HG03520 (cell line): ENCODE data around the gene IDUA.

Source experiments
- ATAC-seq: cut with Tn5 transposase; IDR thresholded peaks from one replicate; pipeline ENCODE4 v1.9.1; 2021; ENCODE audit warnings: mild to moderate bottlenecking, moderate library complexity; ENCODE audit not compliant: unreplicated experiment

IDUA gene

DNA sequence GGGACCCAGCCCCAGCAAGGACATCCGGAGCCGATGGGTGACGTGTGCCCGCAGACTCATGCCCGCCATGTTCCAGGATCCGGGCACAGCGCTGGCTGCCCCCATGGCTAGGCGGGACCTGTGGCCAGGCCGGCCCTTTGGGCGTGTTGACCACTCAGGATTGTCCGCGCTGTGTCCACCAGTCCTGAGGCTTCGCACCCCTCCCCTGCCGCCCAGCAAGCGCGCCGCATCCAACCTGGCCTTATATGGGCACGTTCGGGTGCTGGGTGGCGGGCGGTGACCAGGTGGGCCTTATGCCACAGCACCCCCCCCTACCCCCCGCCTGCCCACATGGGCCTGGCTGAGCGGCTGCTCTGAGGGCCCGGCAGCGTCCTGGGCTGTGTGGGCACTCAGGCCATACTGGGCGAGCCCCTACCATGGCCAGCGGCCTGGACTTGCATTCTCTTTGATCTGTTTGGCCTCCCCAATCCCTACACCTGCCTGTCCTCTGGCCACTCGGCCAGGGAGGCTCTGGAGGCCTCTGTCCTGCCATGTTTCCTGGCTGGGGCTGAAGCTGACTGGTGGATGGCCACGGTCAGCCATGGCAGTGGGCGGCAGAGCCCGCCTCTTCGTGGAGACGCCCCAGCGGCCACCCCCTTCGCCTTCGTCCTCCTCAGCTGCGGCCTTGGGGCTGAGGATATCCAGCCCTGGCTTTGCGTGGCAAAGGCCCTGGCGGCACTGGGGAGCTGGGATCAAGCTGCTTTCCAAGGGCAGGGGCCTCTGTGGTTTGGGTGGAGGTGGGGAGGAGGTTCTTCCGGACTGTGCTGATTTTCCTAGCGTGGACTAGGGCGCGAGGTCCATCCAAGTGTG, 26.6 kb downstream of the IDUA start:
- no peak for ATAC-seq

DNA sequence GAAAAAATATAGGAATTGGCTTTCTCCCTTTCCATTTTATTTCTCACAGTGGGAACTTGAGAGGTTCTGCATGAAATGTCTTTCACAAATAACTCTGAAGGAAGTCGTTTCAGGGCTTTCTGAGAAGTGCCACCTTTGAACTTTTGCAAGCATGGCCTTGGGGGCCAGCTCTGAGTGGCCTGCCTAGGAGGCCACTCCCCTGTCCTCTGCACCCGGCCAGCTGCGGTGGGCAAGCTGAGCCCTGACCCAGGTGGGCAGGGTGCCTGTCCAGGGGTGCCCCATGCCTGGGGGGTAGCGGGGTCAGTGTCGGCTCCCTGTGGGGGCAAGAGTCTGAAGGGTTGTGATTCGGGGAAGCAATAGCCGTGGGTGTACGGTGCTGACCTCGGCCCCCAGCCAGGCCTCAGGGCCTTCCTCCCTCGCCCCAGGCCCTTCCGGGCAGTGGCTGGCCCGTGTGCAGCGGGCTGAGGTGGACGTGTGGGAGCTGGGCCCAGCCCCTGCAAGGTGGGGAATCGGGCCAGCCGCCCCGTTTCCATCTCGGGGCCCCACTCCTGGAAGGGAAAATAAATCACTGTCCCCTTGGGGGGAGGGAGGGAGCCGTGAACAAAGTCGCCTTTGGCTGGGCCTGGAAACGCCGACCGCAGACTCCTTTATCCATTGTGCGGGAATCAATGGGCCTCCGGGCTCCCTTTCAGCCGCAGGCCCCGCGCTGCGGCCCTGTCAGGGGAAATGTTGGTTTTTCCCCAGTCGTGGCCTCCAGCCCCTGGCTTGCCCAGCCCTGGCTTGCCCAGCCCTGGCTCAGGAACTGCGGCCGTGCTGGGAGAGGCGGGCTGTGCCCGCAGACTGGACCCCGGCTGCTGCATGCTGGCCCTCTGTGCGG, 27.7 kb downstream of the IDUA start:
- ATAC-seq = no peak

DNA sequence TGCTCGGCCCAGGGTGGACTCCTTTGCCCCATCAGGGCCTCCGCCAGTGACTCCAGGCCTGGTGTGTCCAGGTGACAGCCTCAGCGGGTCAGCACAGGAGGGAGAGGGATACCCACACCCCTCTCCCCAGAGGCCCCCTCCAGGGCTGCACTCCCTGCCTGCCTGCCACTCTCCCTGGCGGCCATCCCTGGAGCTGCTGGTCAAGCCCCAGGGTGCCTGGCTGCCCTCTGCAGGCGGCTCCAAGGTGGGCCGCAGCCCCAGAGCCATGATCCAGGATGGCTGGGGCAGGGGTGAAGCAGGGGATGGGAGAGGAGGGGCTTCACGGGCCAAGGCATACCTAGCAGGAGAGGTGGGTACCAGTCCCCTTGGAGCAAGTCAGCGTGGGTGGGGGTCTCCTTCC, 28.3 kb downstream of the IDUA start:
- no peak for ATAC-seq

DNA sequence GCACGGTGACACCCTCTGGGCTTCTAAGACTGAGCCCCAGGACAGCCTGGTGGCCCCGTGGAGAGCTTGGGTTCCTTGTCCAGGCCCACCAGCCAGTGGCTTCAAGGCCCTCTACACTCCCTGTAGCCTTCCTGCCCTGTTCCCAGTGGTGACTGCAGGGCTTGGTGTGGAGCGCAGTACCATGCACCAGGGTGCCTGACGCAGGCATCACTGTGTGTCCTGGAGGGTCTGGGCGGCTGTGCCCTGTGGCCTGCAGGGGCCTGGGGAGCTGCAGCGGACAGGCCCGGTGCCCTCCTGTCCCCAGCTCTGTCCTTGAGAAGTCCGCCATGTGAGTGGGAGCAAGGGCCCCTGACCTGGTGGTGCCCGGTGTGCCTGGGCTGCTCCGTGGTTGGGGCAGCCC, 28.9 kb downstream of the IDUA start:
- no peak for ATAC-seq

DNA sequence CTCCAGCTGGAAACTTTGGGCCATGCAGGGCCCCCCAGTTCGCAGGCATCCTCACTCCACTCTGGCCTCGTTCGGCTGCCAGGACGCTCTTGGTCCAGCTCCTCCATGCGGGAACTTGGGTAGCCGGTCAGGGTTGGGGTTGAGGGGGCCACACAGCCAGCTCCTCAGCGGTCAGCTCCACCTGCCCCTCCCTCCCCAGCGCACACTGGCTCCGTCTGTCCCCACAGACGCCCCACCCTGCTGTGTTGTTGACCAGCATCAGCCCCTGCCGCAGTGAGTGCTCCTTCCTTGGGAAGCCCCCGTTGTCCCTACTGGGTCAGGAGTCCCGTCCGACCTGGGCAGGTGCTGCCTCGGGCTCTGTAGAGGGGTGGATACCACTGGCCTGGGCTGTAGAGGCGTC, 30.4 kb downstream of the IDUA start:
- ATAC-seq = no peak

DNA sequence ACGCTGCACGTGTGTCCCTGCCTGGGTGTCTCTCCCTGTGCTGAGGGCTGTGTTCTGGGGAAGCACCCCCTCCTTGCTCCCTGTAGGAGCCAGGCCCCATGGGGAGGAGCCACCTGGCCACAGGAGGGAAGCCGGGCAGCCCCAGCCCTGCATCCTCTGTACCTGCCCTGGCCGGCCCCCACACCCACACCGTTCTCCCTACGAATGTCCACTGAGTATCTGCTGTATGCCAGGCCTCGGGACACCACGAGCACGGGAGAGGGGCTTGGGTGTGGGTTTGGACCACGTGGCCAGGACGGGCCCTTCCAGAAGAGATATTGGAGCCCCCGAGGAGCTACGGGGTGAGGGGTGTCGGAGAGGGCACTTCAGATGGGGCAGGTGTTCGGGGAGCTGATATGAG, 30.9 kb downstream of the IDUA start:
- no peak for ATAC-seq

DNA sequence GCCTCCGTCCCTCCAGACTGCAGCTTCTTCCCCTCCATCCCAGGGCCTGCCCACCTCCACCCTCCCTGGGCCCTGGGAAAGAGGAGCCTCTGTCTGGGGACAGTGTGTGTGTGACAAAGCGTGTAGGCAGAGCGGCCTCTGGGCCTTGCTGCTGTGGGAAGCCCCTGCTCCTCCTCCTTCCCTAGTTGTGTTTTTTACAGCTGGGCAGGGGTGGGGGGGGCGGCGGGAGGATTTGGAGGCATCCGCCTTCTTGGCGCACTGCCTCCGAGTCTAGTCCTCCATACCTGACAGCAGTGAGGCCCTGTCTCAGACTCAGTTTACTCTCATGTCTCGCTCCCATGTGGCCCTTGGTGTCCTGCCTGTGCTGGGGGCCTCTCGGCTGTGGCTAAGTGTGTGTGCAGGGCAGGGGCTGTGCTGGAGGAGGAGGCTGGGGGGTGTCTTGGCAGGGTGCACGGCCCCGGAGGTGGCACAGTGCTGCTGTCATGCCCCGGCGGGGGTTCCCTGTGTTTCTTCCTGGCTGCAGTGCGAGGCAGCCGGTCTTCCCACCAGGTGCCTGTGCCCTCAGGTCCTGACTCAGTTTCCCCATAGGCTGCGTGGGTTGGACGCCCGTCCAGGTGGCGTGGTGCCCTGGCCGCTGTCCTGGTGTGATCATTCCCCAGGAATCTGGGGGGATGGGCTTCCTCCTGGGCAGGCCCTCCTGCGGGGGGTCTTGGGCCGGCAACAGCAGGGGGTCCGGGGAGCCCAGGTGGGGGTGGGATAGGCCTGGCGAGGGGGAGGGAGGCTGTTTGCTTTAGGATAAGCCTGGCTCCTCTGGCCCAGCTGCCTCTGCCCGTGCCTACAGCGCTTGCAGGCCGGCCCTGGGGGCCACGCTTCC, 31.5 kb downstream of the IDUA start:
- ATAC-seq = no peak

DNA sequence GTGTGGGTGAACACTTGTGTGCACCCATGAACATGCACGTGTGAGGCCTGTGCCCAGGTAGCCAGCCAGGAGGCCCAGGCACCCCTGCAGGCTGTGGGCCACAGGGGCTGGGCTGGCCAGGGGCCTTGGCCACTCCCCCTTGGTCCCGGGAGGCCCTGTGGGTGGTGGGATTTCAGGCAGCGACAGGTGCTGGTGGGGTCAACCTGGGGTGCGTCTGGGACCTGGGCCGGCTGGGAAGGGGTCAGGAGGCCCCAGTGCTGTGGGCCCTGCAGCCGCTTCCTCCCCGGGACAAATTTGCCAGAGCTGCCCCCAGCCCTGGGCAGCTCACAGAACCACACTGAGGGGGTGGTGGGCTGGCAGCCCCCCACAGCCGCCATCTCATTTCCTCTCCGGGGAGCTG, 32.5 kb downstream of the IDUA start:
- no peak for ATAC-seq

DNA sequence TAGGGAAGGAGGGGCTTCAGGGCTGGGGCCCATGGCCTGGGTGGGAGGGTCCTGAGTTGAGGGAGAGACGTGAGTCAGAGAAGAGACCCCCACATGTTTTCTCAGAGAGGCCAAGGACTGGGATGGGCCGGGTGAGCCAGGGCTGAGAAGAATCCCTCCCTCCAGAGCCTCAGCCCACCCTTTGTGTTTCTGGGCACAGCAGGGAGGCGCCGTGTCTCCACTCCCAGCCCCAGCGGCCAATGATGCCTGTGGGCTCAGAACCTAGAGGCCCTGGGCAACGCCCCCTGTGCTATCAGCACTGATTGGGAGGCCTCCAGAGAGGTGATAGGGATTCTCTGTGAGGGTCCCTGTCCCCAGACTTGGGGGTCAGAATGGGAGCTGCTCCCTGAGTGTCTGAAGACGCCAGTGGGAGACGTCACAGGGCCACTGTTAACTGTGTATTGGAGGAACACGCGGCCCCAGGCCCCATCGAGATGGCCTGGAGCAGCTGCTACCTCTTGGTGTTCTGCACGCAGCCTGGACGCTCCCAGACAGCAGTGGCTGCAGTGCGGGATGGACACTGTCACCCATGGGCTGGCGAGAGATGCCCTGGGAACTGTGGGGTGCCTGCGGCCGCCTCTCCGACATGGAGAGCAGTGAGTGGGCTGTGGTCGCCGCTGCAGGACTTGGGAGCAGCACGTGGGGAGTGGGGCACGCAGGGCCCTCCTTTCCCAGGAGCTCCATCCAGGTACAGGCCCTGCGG, 33.1 kb downstream of the IDUA start:
- ATAC-seq = no peak

DNA sequence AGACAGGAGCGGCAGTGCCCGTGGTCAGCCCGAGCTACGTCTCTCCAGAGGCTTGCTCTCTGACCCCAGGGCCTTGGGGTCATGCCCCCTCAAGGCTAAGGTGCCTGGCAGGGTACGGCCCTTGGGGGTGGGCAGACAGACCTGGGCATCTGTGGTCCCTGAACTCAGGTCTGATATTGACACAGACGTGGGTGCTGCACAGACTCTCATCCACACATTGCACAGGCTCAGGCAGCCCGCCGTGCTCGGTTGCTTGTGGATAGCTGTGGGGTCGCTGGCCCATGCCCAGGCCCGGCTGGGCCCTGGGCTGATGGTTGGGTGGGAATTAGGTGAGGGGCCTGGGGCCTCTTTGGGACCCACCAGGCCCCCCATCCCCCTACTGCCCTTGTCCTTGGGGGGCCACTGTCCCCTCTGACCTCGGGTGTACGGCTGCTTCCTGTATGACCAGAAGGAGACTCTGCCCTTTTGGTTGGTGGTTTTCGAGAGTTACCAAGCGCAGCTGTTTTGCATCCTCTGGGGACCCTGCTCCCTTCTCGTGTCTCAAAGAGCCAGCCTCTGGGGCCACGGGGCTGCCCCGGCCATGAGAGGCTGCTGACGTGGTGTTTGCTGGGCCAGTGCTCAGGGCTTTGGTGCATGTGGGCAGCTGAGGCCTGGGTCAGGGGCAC, 34.7 kb downstream of the IDUA start:
- peak; percentile 73 for ATAC-seq

DNA sequence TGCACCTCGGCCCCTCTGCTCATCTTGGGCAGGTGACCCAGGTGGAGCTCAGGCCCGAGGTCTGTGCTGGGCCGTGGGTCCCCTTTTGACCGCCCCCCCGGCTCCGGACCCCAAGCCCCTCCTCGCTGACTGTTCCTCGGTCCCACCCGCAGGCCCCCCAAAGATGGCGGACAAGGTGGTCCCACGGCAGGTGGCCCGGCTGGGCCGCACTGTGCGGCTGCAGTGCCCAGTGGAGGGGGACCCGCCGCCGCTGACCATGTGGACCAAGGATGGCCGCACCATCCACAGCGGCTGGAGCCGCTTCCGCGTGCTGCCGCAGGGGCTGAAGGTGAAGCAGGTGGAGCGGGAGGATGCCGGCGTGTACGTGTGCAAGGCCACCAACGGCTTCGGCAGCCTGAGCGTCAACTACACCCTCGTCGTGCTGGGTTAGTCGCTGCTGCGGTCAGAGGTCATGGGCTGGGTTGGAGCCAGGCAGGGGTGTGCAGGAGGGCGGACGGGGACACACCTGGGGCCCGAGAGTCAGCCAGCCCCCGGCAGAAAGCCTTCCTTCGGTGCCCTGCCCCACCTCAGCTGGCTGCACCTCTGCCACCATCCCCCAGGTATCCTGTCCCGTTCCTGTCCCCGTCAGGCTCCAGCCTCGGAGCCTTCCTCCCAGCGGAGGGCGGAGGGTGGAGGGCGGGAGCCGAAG, 35.4 kb downstream of the IDUA start:
- ATAC-seq = no peak

DNA sequence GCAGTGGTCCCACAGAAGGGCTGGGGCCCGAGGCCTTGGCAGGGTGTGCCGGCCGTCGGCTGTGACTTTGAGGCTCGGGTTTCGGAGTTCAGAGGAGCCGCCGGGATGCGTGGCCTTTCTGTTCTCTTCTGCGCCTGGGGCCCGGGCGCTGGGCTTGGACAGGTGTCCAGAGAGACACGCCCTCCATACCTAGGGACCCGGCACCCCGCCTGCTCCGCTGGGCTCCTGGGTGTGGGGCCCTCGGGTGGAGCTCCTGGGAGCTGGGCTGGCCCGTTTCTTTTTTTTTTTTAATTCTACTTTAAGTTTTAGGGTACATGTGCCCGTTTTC, 35.9 kb downstream of the IDUA start:
- ATAC-seq = no peak

DNA sequence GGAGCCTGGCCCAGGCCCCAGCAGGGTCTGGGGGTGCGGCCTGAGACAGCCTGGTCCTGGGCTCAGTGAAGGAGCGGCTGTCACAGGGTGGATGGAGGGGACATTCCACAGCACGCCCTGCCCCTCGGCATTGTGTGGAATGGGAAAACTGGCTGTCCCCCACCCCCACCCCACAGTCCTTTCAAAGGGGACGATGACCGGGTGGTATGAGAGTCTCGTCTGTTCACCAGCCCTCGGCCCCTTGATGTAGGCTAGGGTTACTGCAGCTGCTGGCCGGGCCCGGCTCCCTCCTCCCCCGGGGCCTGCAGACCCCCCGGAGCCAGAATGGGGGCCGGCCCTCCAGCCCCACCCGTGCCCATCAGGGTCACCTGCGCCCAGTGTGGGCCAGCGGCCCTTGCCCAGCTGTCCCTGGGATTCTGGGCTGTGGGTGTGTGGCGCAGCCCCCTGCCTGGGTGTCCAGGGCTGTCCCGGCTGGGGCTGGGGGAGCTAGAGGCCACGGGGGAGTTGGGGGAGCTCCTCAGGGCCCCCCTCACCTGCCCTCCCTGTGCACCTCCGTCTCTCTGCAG, 36.3 kb downstream of the IDUA start:
- ATAC-seq = no peak

DNA sequence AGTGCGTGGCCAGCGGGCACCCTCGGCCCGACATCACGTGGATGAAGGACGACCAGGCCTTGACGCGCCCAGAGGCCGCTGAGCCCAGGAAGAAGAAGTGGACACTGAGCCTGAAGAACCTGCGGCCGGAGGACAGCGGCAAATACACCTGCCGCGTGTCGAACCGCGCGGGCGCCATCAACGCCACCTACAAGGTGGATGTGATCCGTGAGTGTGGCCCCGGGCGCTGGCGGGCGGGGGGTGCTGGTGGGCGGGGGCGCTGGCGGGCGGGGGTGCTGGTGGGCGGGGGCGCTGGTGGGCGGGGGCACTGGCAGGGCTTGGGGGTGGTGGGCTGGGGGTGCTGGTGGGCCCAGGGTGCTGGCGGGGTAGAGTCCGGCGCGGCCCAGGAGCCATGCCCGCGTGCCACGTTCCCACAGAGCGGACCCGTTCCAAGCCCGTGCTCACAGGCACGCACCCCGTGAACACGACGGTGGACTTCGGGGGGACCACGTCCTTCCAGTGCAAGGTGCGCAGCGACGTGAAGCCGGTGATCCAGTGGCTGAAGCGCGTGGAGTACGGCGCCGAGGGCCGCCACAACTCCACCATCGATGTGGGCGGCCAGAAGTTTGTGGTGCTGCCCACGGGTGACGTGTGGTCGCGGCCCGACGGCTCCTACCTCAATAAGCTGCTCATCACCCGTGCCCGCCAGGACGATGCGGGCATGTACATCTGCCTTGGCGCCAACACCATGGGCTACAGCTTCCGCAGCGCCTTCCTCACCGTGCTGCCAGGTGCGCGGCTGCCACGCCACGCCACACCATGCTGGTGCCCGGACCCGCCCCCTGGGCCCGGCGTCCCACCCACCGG, 37.3 kb downstream of the IDUA start:
- no peak for ATAC-seq

DNA sequence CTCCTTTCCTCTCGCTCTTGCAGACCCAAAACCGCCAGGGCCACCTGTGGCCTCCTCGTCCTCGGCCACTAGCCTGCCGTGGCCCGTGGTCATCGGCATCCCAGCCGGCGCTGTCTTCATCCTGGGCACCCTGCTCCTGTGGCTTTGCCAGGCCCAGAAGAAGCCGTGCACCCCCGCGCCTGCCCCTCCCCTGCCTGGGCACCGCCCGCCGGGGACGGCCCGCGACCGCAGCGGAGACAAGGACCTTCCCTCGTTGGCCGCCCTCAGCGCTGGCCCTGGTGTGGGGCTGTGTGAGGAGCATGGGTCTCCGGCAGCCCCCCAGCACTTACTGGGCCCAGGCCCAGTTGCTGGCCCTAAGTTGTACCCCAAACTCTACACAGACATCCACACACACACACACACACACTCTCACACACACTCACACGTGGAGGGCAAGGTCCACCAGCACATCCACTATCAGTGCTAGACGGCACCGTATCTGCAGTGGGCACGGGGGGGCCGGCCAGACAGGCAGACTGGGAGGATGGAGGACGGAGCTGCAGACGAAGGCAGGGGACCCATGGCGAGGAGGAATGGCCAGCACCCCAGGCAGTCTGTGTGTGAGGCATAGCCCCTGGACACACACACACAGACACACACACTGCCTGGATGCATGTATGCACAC, 38.2 kb downstream of the IDUA start:
- ATAC-seq = no peak

DNA sequence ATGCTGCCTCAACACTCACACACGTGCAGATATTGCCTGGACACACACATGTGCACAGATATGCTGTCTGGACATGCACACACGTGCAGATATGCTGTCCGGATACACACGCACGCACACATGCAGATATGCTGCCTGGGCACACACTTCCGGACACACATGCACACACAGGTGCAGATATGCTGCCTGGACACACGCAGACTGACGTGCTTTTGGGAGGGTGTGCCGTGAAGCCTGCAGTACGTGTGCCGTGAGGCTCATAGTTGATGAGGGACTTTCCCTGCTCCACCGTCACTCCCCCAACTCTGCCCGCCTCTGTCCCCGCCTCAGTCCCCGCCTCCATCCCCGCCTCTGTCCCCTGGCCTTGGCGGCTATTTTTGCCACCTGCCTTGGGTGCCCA, 39.3 kb downstream of the IDUA start:
- ATAC-seq = peak; percentile 62

DNA sequence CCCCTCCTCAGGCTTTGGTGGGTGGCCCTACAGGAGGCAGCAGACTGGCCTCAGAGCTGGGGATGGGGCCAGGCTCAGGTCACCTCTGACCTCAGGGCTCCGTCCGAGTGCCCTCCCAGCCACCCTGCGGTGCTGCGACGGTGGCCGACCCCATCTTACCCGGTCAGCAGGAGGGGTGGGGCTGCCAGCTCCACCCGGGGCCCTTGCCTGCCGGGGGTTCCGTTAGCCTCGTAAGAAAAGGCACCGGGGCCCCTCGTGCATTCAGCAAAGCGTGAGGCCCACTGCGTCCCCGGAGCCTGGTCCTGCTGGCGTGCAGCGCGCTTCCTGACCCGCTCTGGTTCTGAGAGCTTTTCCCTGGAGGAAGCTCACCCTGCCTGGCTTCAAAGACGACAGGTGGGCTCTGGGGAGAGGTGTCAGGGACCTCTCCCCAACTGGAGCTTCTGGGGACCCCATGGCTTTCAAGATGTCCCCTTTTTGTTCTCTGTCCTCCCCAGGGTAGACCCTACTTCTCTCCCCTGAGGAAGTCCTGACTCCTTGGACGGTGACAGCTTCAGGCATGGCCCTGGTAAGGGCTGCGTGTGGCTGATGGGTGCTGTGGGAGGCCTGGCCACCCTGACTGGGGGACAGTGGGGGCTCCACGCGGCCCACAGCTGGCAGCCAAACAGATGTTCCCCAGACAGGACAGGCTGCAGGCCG, 40.5 kb downstream of the IDUA start:
- ATAC-seq = no peak
